GM12878 (cell line): ENCODE measurements around the gene GJD2. TPM values are rescaled to one million over a fixed set of nuclear protein-coding genes. Genes with fewer than 3 reads are reported as not detected.

Experiments used
- ATAC-seq: fragments of 200-7000 bp; cut with Tn5 transposase; 3 replicates; pipeline ENCODE4 v1.9.1; 2020; ENCODE audit warnings: mild to moderate bottlenecking, moderate library complexity
- BruUV-seq: library from RNA; stranded (reverse); fragments of 400-500 nt; replicated peaks from 2 replicates; lab custom pipeline; 2021; lab: Mats Ljungman, UMichigan
- CTCF ChIA-PET: fragments of 300-600 bp; sonication (Branson Sonifier 250); formaldehyde crosslinking; extraction: SDS; loops from one replicate; lab custom pipeline; 2021; ENCODE audit warnings: inconsistent platforms; lab: Yijun Ruan, JAX
- POLR2A ChIA-PET: fragments of 350-600 bp; formaldehyde crosslinking; extraction: SDS; loops from one replicate; lab custom pipeline; 2021; ENCODE audit warnings: inconsistent platforms; lab: Charles Lee
- RAD21 ChIA-PET: fragments of 300-600 bp; sonication (Branson Sonifier 250); formaldehyde crosslinking; loops from one replicate; lab custom pipeline; 2023; ENCODE audit warnings: antibody characterized with exemption; ENCODE audit not compliant: unreplicated experiment; lab: Charles Lee
- SMC1A ChIA-PET: fragments of 300-600 bp; sonication (Branson Sonifier 250); formaldehyde crosslinking; loops from one replicate; lab custom pipeline; 2023; ENCODE audit not compliant: unreplicated experiment, uncharacterized antibody; lab: Charles Lee
- DNase-seq: peaks from one replicate; pipeline ENCODE4 v3.0.0-alpha.2; 2011; ENCODE audit warnings: low read depth, low spot score
- FAIRE-seq: peaks from 3 replicates; lab custom pipeline; 2011; peaks lifted over from hg19 to GRCh38; lab: Jason Lieb, UNC
- H2AFZ ChIP-seq: 2 replicates; pipeline ENCODE4 v1.6.0; 2011; ENCODE audit warnings: low read depth, low read length, control low read depth; ENCODE audit not compliant: control insufficient read depth
- H3K27ac ChIP-seq: 2 replicates; pipeline ENCODE4 v1.5.1; 2011; ENCODE audit warnings: control low read depth; ENCODE audit not compliant: control insufficient read depth, insufficient read depth
- H3K27me3 ChIP-seq, 2 experiments: replicated peaks in 1 of 2; 2 replicates each; pipeline versions ENCODE4 v1.6.0 to v1.6.1; 2011; ENCODE audit warnings: low read length in 1 of 2; ENCODE audit not compliant: control insufficient read depth in 2 of 2, insufficient read depth in 2 of 2
- H3K36me3 ChIP-seq, 2 experiments: 2 replicates each; pipeline ENCODE4 v1.5.1; 2011; ENCODE audit warnings: low read length in 1 of 2; ENCODE audit not compliant: control insufficient read depth in 2 of 2, insufficient read depth in 2 of 2
- H3K4me1 ChIP-seq: 2 replicates; pipeline ENCODE4 v1.6.1; 2011; ENCODE audit warnings: mild to moderate bottlenecking, low read length, moderate library complexity, mixed read lengths; ENCODE audit not compliant: control insufficient read depth, insufficient read depth
- H3K4me2 ChIP-seq: 2 replicates; pipeline ENCODE4 v1.6.0; 2011; ENCODE audit warnings: control low read depth; ENCODE audit not compliant: control insufficient read depth, insufficient read depth
- H3K4me3 ChIP-seq: fragments of 200-600 bp; sonication (generic); 2 replicates; pipeline ENCODE4 v1.5.1; 2016
- H3K79me2 ChIP-seq: 2 replicates; pipeline ENCODE4 v1.6.0; 2011; ENCODE audit warnings: low read length; ENCODE audit not compliant: control insufficient read depth, insufficient read depth
- H3K9ac ChIP-seq: 2 replicates; pipeline ENCODE4 v1.8.0; 2011; ENCODE audit warnings: low read length, control low read depth, mixed read lengths; ENCODE audit not compliant: control insufficient read depth, insufficient read depth
- H3K9me3 ChIP-seq: replicated peaks from 3 replicates; pipeline ENCODE4 v1.5.1; 2011; ENCODE audit warnings: mild to moderate bottlenecking, low read length; ENCODE audit not compliant: control insufficient read depth, insufficient read depth
- H4K20me1 ChIP-seq: 2 replicates; pipeline ENCODE4 v1.6.0; 2011; ENCODE audit not compliant: control insufficient read depth, insufficient read depth
- CHD1 ChIP-seq: IDR thresholded peaks from 2 replicates; pipeline ENCODE4 v1.6.1; 2012; ENCODE audit warnings: low read depth, low read length, improper control_type of control experiment
- FOXK2 ChIP-seq: fragments of 450-650 bp; IDR thresholded peaks from 2 replicates; pipeline ENCODE4 v1.6.1; 2017; ENCODE audit warnings: mild to moderate bottlenecking, moderate library complexity
- HDAC2 ChIP-seq: fragments of 200-600 bp; sonication (generic); IDR thresholded peaks from 2 replicates; pipeline ENCODE4 v1.6.1; 2017
- JUNB ChIP-seq: IDR thresholded peaks from 2 replicates; pipeline ENCODE4 v1.6.1; 2016; ENCODE audit warnings: antibody characterized with exemption, mild to moderate bottlenecking
- MXI1 ChIP-seq: fragments of 150-350 bp; IDR thresholded peaks from 2 replicates; pipeline ENCODE4 v1.6.1; 2011; ENCODE audit warnings: low read depth, mild to moderate bottlenecking, inconsistent platforms, low read length, improper control_type of control experiment
- MYB ChIP-seq: fragments of 150-350 bp; IDR thresholded peaks from 2 replicates; pipeline ENCODE4 v1.6.1; 2014; ENCODE audit warnings: mild to moderate bottlenecking, low read depth, low read length, borderline replicate concordance
- SMAD1 ChIP-seq: fragments of 450-650 bp; IDR thresholded peaks from 2 replicates; pipeline ENCODE4 v1.6.1; 2018; ENCODE audit warnings: mild to moderate bottlenecking, low read depth; ENCODE audit not compliant: partially characterized antibody
- ZBTB4 ChIP-seq: fragments of 450-650 bp; formaldehyde crosslinking; IDR thresholded peaks from 2 replicates; pipeline ENCODE4 v1.4.0; 2022; ENCODE audit warnings: mild to moderate bottlenecking, moderate library complexity
- ZNF24 ChIP-seq: fragments of 450-650 bp; IDR thresholded peaks from 2 replicates; pipeline ENCODE4 v1.6.1; 2017; ENCODE audit warnings: antibody characterized with exemption, mild to moderate bottlenecking
- WGBS: methylation state at CpG from one replicate; pipeline ENCODE4 v1.1.6; 2016; ENCODE audit warnings: low lambda C conversion rate; ENCODE audit not compliant: insufficient replicate concordance, insufficient coverage; ENCODE audit errors: missing lambda C conversion rate; 5-methylcytosine and 5-hydroxymethylcytosine counted together
- in situ Hi-C: fragments of 300-500 bp; cut with MboI; formaldehyde crosslinking; loops from 9 replicates; pipeline ENCODE4 v1.14.3; 2018; ENCODE audit warnings: mixed read lengths
- intact Hi-C: fragments of 100-400 bp; cut with micrococcal nuclease; formaldehyde crosslinking; loops from one replicate; pipeline ENCODE4 v1.14.2; 2022; ENCODE audit not compliant: unreplicated experiment
- polyA plus RNA-seq, 11 experiments: library from polyadenylated mRNA; depleted of rRNA in 4 of 11; unstranded in 6 of 11; stranded (reverse) in 5 of 11; fragments of >200 nt; fragmentation: Nextera tagmentation in 4 of 11; fragmentation: Illumina TruSeq in 1 of 11; extraction: Ambion mirVana in 4 of 11; extraction: Trizol in 1 of 11; gene quantifications; 1 replicate in 1 of 11; 2 replicates in 10 of 11; pipeline versions ENCODE4 v1.2.1 to v1.2.3, GENCODE V29; 2011 to 2016; ENCODE audit warnings: inconsistent platforms in 2 of 11, missing spikeins in 2 of 11, low read depth in 1 of 11
- total RNA-seq, 4 experiments: library from RNA; depleted of rRNA in 3 of 4; stranded (reverse); fragments of >200 nt in 3 of 4; fragmentation: Illumina TruSeq in 1 of 4; extraction: Trizol in 1 of 4; gene quantifications; 2 replicates each; pipeline versions ENCODE4 v1.2.1 to v1.2.3, GENCODE V29; 2013 to 2021

GJD2 gene
- total and polyA plus RNA-seq, 10 of the 15 experiments (the other 5 are each of a cell fraction or from before 2014, with no cell fraction given) = not detected

GRCh38 chr15:34757262-34757661, 2.5 kb upstream of the GJD2 start:
- no TSS peak for BruUV-seq
- in situ Hi-C loops = no loop called here
- no peak overlapping the region for H3K4me3 ChIP-seq
- no peak for TF ChIP-seq ZBTB4 (CRISPR knock-in tag)
- no peak for TF ChIP-seq HDAC2
- TF ChIP-seq MXI1 = no peak
- no peak for TF ChIP-seq ZNF24
- no peak for TF ChIP-seq MYB
- TF ChIP-seq SMAD1 = no peak
- TF ChIP-seq FOXK2 = no peak
- TF ChIP-seq JUNB = no peak
- TF ChIP-seq CHD1 = no peak
- DNase-seq = no peak
- H4K20me1 ChIP-seq = no peaks in the 10 kb centered on the region
- 12% methylated on average over 3 of the region's 3 CpGs for WGBS
- intact Hi-C loops = no loop called here
- no peaks in the 10 kb centered on the region for H3K36me3 ChIP-seq
- ATAC-seq = no peak
- H3K9ac ChIP-seq = no peak overlapping the region
- peaks cover 10% of the 10 kb centered on the region in 2 experiments for H3K27me3 ChIP-seq
- no peak overlapping the region for H3K4me2 ChIP-seq
- no peaks in the 10 kb centered on the region for H3K4me1 ChIP-seq
- CTCF ChIA-PET = interaction anchor here (0.6 kb wide), 1 partner anchor 55 kb away, joined by 3 read pairs; no protein-coding TSS in a partner anchor
- RAD21 ChIA-PET = no interaction called here
- SMC1A ChIA-PET = interaction anchor here (1.2 kb wide), 1 partner anchor 9 kb away, joined by 3 read pairs; no protein-coding TSS in a partner anchor
- no peak overlapping the region for H3K27ac ChIP-seq
- H2AFZ ChIP-seq = no peak overlapping the region
- POLR2A ChIA-PET = no interaction called here
- H3K9me3 ChIP-seq = no peaks in the 10 kb centered on the region
- no peak for FAIRE-seq
- no peaks in the 10 kb centered on the region for H3K79me2 ChIP-seq
